PC-3 (cell line): ENCODE results near the gene TRPV6.

ENCODE experiments used
- EZH2 ChIP-seq: fragments of 300-600 bp; sonication (generic); IDR thresholded peaks from one replicate; pipeline ENCODE4 v1.6.1; 2017; ENCODE audit warnings: antibody characterized with exemption, mild to moderate bottlenecking, low read length; ENCODE audit not compliant: unreplicated experiment
- EZH2phosphoT487 ChIP-seq: fragments of 300-600 bp; sonication (generic); IDR thresholded peaks from 2 replicates; pipeline ENCODE4 v1.6.1; 2018; ENCODE audit warnings: mild to moderate bottlenecking, antibody characterized with exemption, low read length, borderline replicate concordance
- TF ChIP-seq, protein P1 (sequence below): fragments of 300-600 bp; sonication (generic); conservative IDR thresholded peaks from 2 replicates; pipeline ENCODE4 v1.5.1; 2017; ENCODE audit warnings: antibody characterized with exemption, low read depth, mild to moderate bottlenecking, low read length

GRCh38 chr7:142919656-142920055 lies 34.1 kb upstream of the TRPV6 start:
- TF ChIP-seq, protein P1, sequence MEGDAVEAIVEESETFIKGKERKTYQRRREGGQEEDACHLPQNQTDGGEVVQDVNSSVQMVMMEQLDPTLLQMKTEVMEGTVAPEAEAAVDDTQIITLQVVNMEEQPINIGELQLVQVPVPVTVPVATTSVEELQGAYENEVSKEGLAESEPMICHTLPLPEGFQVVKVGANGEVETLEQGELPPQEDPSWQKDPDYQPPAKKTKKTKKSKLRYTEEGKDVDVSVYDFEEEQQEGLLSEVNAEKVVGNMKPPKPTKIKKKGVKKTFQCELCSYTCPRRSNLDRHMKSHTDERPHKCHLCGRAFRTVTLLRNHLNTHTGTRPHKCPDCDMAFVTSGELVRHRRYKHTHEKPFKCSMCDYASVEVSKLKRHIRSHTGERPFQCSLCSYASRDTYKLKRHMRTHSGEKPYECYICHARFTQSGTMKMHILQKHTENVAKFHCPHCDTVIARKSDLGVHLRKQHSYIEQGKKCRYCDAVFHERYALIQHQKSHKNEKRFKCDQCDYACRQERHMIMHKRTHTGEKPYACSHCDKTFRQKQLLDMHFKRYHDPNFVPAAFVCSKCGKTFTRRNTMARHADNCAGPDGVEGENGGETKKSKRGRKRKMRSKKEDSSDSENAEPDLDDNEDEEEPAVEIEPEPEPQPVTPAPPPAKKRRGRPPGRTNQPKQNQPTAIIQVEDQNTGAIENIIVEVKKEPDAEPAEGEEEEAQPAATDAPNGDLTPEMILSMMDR, result no peak
- TF ChIP-seq EZH2phosphoT487, result no peak
- no peak for TF ChIP-seq EZH2
